GM12874 (cell line): ENCODE data around the gene ENPP3.

Experiments
- TF ChIP-seq, protein P1 (sequence below): IDR thresholded peaks from 2 replicates; pipeline ENCODE4 v1.5.1; 2011; ENCODE audit warnings: low read depth, mild to moderate bottlenecking, control low read depth, low read length, moderate library complexity; ENCODE audit not compliant: insufficient read depth

ENPP3 gene

DNA sequence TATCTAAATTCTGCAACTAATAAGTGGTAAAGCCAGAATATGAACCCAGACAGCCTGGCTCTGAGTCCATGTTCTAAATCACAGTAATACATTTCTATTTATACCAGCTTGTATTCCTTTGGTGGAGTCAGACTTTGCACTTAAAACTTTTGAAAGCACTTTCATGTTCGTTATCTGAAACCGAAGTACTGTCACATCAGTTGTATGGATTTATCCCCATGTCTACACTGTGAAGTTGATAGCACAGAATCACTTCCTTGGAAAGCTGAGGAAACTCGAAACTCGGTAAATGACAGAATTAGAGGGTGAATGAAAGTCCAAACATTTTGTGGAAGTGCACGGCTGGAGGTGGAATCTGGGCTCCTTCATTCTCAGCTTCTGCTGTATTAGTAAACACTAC is 102.0 kb downstream of the ENPP3 start:
- TF ChIP-seq, protein P1, sequence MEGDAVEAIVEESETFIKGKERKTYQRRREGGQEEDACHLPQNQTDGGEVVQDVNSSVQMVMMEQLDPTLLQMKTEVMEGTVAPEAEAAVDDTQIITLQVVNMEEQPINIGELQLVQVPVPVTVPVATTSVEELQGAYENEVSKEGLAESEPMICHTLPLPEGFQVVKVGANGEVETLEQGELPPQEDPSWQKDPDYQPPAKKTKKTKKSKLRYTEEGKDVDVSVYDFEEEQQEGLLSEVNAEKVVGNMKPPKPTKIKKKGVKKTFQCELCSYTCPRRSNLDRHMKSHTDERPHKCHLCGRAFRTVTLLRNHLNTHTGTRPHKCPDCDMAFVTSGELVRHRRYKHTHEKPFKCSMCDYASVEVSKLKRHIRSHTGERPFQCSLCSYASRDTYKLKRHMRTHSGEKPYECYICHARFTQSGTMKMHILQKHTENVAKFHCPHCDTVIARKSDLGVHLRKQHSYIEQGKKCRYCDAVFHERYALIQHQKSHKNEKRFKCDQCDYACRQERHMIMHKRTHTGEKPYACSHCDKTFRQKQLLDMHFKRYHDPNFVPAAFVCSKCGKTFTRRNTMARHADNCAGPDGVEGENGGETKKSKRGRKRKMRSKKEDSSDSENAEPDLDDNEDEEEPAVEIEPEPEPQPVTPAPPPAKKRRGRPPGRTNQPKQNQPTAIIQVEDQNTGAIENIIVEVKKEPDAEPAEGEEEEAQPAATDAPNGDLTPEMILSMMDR = no peak

DNA sequence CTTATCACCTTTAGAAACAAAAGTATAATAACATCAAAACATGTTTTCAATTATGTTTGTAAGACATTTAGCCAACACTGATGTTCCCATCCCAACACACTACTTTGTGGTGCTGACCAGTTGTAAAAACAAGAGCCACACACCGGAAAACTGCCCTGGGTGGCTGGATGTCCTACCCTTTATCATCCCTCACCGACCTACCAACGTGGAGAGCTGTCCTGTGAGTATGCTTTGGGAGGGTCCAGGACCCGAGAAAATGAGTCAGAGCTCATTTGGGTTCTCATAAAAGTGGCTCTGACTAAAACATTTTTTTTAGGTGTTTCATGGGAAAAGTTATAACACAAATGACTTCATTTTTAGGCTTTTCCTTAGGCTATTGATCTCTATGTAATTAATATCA is 103.1 kb downstream of the ENPP3 start:
- TF ChIP-seq, protein P1 = no peak

DNA sequence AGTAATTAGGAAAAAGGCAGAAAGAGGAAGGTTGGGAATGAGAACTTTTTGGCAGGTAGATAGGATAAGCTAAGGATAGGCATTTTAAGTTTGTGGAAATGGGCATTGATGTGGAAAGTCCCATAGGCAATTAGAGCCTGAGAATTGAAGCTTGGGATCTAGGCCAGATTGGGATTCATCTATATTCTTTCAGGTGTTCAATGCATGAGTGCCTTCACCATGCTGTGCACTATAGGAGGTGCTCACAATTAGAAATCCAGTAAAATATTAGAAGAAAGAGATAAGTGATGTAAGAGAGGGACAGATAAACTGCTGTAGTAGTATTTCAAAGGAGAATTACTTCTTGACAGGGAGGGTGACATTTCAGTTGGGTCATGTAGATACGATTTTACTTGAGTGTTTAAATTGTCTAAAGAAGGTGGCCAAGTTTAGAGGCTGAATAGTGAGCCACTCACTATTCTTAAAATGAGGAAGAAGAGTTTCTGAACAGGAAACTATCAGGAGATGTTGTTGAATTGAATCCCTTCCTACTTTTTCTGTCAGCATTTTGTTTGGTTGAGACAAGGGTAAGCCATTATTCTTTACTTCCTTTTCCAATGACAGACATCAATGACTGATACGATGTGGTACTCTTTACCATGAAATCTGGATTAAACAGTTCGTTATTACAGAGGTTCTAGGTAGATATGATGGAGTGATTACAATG is 104.7 kb downstream of the ENPP3 start:
- TF ChIP-seq, protein P1 = no peak

DNA sequence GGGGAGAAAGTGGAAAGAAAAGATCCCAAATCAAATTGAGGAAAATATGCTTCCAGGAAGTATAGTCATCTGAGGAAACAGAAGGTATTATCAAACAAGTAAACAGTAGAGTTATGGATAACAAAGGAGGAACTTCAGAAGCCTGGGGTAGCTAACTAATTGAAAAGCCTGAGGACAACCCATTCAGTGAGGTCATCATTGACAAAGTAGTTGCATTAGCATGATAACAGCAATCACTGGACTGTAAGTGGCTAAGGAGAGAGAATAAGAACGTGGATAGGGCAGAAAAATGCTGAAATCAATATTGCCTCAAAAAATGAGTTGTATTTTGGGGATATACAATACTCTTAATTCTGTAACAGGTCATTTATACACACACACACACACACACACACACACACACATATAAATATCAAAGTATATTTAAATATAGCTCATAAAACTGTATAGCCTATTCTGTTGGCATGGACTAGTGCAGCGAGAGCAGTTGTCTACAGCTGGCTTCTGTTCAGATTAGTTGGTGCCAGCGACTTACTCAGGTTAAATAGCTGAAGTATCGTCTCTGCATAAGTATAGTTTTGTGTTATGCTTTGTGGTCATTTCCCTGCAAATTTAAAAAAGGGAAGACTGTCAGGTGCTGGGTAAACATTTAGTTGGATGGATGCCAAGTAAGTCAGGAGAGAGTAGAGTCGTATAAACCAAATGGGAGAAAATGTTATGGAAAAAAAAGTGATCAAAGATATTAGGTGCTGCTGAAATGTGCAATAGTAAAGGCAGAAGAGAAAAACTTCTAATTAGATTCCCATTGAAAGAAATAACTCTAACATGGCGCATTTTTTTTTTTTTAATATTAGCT is 107.6 kb downstream of the ENPP3 start:
- TF ChIP-seq, protein P1 = no peak

DNA sequence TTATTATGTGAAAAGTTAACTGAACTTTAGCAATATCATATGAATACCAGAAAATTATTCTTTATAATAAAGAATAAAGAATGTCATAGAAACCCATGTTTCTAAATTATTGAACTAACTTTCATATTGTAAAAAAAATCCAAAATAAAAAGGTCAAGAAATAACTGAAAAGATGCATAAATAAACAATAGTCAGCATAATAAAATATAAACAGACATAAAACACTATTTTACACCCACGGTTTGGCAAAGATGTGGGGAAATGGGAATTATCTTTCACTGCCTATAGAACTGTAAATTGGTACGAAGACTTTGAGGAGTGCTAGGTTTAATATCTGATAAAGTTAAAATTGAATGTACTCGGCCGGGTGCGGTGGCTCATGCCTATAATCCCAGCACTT is 108.4 kb downstream of the ENPP3 start:
- TF ChIP-seq, protein P1 = no peak

DNA sequence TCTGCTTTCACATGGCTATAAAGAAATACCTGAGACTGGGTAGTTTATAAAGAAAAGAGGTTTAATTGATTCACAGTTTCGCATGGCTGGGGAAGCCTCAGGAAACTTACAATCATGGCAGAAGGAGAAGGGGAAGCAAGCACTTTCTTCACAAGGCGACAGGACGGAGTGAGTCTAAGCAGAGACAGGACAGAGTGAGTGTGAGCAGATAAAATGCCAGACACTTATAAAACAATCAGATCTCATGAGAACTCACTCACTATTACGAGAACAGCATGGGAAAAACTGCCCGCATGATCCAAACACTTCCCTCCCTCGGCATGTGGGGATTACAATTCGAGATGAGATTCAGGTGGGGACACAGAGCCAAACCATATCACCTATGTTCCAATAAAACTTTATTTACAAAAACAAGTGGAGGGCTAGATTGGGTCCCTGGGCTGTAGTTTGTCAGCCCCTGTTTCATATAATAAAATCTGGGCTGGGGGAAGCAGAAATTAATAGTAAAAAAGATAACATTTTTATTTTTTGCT is 110.8 kb downstream of the ENPP3 start:
- TF ChIP-seq, protein P1 = no peak

DNA sequence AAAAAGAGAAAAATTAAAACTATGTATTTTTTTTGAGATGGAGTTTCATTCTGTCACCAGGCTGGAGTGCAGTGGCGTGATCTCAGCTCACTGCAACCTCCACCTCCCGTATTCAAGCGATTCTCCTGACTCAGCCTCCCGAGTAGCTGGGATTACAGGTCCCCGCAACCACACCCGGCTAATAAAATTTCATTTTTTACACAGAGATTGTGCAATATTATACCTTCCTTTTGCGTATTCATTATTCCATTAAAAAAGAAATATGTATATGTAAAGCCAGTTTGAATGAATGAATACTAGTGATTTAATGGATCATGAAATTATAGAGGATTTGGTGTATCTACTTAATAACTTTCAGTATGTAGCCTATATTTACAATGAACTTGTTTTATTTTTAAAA is 111.9 kb downstream of the ENPP3 start:
- TF ChIP-seq, protein P1 = no peak
